Upper lobe of left lung (tissue), 6 donors: ENCODE measurements around the gene ARX. TPM values are rescaled to one million over a fixed set of nuclear protein-coding genes. Genes with fewer than 3 reads are reported as not detected.

ENCODE experiments used
- ATAC-seq, 2 donors: fragments of 200-7000 bp; cut with Tn5 transposase; one replicate each; pipeline ENCODE4 v1.9.1; 2022; ENCODE audit warnings: mild to moderate bottlenecking in 2 of 2, moderate library complexity in 2 of 2; ENCODE audit not compliant: low FRiP score in 2 of 2
- DNase-seq, 2 donors: peaks; one replicate each; pipeline ENCODE4 v3.0.0-alpha.2; 2019 to 2020
- H3K27ac ChIP-seq, 4 donors: fragments of 200-600 bp; sonication (generic); one replicate each; pipeline ENCODE4 v1.5.1; 2016 to 2019
- H3K27me3 ChIP-seq, 4 donors: fragments of 200-600 bp; sonication (generic); one replicate each; pipeline ENCODE4 v1.5.1; 2017 to 2019
- H3K36me3 ChIP-seq, 4 donors: fragments of 200-600 bp; sonication (generic); one replicate each; pipeline ENCODE4 v1.5.1; 2016 to 2019
- H3K4me1 ChIP-seq, 4 donors: fragments of 200-600 bp; sonication (generic); one replicate each; pipeline ENCODE4 v1.5.1; 2018 to 2019
- H3K4me3 ChIP-seq, 4 donors: fragments of 200-600 bp; sonication (generic); one replicate each; pipeline ENCODE4 v1.5.1; 2017 to 2019; ENCODE audit warnings: mild to moderate bottlenecking in 2 of 4, moderate library complexity in 1 of 4
- H3K9me3 ChIP-seq, 4 donors: fragments of 200-600 bp; sonication (generic); one replicate each; pipeline ENCODE4 v1.5.1; 2018 to 2019
- EP300 ChIP-seq, 4 donors: sonication (generic); formaldehyde crosslinking; IDR thresholded peaks; one replicate each; pipeline ENCODE4 v1.5.1; 2017; ENCODE audit warnings: antibody characterized with exemption in 4 of 4, control low read depth in 2 of 4
- POLR2A ChIP-seq, 4 donors: fragments of 450-650 bp; IDR thresholded peaks; one replicate each; pipeline ENCODE4 v1.5.1; 2016 to 2017; ENCODE audit warnings: antibody characterized with exemption in 4 of 4, mild to moderate bottlenecking in 2 of 4
- POLR2AphosphoS5 ChIP-seq, 2 donors: sonication (generic); formaldehyde crosslinking; IDR thresholded peaks; one replicate each; pipeline ENCODE4 v1.5.1; 2017; ENCODE audit warnings: antibody characterized with exemption in 2 of 2
- WGBS, 2 donors: methylation state at CpG; one replicate each; pipeline ENCODE4 v1.1.5; 2017 to 2018; 5-methylcytosine and 5-hydroxymethylcytosine counted together
- total RNA-seq, 6 donors: library from RNA; depleted of rRNA in 4 of 6; stranded (reverse); fragments of >200 nt in 4 of 6; gene quantifications; one replicate each; pipeline versions ENCODE4 v1.1.0 to v1.2.1, GENCODE V29; 2016 to 2021
- TF ChIP-seq, protein P1 (sequence below), 6 experiments: fragments of 450-650 bp in 4 of 6; fragments of 200-600 bp in 2 of 6; sonication (generic) in 2 of 6; IDR thresholded peaks; one replicate each; pipeline ENCODE4 v1.5.1; 2016 to 2019; ENCODE audit warnings: antibody characterized with exemption in 6 of 6
- donor health status: DM: no; HTN: no; CAD: no; lungs with moderate emphysema.
- donor health status: DM: no; HTN: yes; CAD: no; lungs with severe emphysema.

The ARX gene
- total RNA-seq, 6 donors from 2014 or later, result 0.39 to 0.46 (median 0.44) TPM; not detected in 3

DNA sequence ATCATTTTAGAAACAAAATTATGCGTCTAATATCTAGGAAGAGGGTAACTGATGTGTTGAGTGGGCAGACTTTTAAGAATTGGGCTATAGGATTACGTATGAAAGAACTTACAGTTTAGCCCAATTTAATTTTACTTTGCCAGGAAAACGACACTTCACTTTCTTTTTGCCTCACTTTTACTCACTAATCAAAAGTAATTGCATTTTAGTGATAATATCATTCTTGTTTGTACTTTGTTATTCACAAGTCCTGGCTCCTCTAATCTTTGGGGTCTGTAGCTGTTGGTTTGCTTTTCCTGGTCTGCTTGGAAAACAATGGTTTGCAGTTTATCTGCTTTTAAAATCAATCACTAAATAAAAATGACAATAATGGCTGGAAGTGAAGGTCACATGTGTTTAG, 2.9 kb upstream of the ARX start:
- TF ChIP-seq EP300 (IDR thresholded peaks at IDR 0.05) (no peak), POLR2A (IDR thresholded peaks at IDR 0.05) (no peak), POLR2AphosphoS5 (IDR thresholded peaks at IDR 0.05) (no peak)
- TF ChIP-seq, protein P1, sequence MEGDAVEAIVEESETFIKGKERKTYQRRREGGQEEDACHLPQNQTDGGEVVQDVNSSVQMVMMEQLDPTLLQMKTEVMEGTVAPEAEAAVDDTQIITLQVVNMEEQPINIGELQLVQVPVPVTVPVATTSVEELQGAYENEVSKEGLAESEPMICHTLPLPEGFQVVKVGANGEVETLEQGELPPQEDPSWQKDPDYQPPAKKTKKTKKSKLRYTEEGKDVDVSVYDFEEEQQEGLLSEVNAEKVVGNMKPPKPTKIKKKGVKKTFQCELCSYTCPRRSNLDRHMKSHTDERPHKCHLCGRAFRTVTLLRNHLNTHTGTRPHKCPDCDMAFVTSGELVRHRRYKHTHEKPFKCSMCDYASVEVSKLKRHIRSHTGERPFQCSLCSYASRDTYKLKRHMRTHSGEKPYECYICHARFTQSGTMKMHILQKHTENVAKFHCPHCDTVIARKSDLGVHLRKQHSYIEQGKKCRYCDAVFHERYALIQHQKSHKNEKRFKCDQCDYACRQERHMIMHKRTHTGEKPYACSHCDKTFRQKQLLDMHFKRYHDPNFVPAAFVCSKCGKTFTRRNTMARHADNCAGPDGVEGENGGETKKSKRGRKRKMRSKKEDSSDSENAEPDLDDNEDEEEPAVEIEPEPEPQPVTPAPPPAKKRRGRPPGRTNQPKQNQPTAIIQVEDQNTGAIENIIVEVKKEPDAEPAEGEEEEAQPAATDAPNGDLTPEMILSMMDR (IDR thresholded peaks at IDR 0.05), result no peak
- ATAC-seq (no peak), DNase-seq (no peak)
- Histone ChIP-seq H3K27ac (no peak overlapping the region), H3K4me1 (peaks cover 7 to 23% (median 21%) of the 10 kb centered on the region in 4 donors), H3K9me3 (no peaks in the 10 kb centered on the region), H3K36me3 (no peaks in the 10 kb centered on the region), H3K4me3 (no peak overlapping the region), H3K27me3 (peaks cover 0 to 69% (median 12%) of the 10 kb centered on the region in 4 donors)
- 26 to 29% methylated on average over 3 of the region's 3 CpGs for WGBS, 2 donors

GRCh38 chrX:25017667-25018247, 2.0 kb upstream of the ARX start:
- H3K4me3 ChIP-seq, result no peak overlapping the region
- H3K4me1 ChIP-seq, result peaks cover 11 to 26% (median 23%) of the 10 kb centered on the region in 4 donors
- DNase-seq (peak in 1 of 2 donors; percentile 43), ATAC-seq (no peak)
- no peak for TF ChIP-seq POLR2A (IDR thresholded peaks at IDR 0.05)
- TF ChIP-seq POLR2AphosphoS5 (IDR thresholded peaks at IDR 0.05), result no peak
- TF ChIP-seq, protein P1 (IDR thresholded peaks at IDR 0.05), result no peak
- no peak for TF ChIP-seq EP300 (IDR thresholded peaks at IDR 0.05)
- H3K27me3 ChIP-seq, result peaks cover 0 to 72% (median 13%) of the 10 kb centered on the region in 4 donors
- WGBS, 2 donors, result 6 to 22% methylated on average over 3 to 32 of the region's 32 CpGs
- H3K36me3 ChIP-seq, result no peaks in the 10 kb centered on the region
- no peak overlapping the region for H3K27ac ChIP-seq
- H3K9me3 ChIP-seq, result no peaks in the 10 kb centered on the region

DNA sequence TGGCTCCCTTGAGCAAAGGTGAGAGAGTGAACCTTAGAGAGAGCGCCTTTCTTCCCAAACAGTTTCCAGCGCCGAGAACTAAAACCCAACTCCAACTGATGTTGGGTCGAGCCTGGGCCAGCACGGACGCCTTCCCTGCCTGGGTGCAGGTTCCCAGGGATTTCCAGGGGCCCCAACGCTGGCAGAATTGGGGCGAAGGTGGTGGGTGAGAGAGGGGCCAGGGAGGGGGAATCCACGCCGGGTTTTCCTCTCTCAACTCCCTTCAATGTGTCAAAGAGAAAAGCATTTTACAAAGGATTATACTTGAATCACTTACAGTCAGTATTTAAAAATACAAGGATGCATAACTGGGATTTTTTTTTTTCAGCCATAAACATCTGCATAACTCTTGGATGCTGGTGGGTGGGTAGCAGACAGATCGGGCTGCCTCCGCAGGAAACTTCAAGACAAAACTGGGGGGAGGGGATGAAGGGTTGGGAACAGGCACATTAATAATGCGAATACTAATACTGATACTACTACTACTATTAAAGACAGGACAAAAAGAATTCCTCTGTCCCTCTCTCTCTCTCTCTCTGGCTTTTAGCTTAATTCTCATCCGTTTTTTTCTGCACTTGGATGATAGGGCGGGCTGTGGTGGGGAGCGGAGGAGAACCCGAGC, 1.3 kb upstream of the ARX start:
- DNase-seq (no peak), ATAC-seq (no peak)
- Histone ChIP-seq H3K9me3 (no peaks in the 10 kb centered on the region), H3K4me1 (peaks cover 11 to 28% (median 26%) of the 10 kb centered on the region in 4 donors), H3K27me3 (peaks cover 0 to 71% (median 13%) of the 10 kb centered on the region in 4 donors), H3K4me3 (no peak overlapping the region), H3K36me3 (no peaks in the 10 kb centered on the region), H3K27ac (no peak overlapping the region)
- WGBS, 2 donors, result 9 to 37% methylated on average over 9 to 17 of the region's 17 CpGs
- no peak for TF ChIP-seq POLR2AphosphoS5 (IDR thresholded peaks at IDR 0.05)
- no peak for TF ChIP-seq EP300 (IDR thresholded peaks at IDR 0.05)
- TF ChIP-seq, protein P1 (IDR thresholded peaks at IDR 0.05), result no peak
- no peak for TF ChIP-seq POLR2A (IDR thresholded peaks at IDR 0.05)

DNA sequence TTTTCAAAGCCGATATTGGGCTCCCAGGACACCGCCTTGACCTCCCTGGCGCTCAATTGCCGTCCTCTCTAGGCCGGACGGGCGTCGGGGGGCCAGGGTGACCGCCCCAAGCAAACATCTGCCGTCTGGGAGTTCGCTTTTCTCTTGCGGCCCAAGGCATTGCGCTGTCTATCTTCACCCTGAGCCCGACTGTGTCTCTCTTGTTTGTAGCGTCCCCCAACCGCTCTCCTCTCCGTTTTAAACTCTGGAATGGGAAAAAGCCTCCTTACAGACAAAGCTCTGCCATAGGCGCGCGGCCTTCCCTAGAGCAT, 551 bp upstream of the ARX start:
- Histone ChIP-seq H3K4me3 (no peak overlapping the region), H3K9me3 (no peaks in the 10 kb centered on the region), H3K36me3 (no peaks in the 10 kb centered on the region), H3K4me1 (peaks cover 11 to 28% (median 26%) of the 10 kb centered on the region in 4 donors), H3K27me3 (peaks cover 0 to 74% (median 13%) of the 10 kb centered on the region in 4 donors), H3K27ac (no peak overlapping the region)
- ATAC-seq, result no peak
- peak in 1 of 2 donors; percentile 34 for DNase-seq
- WGBS, 2 donors, result 41 to 58% methylated on average over 3 to 20 of the region's 20 CpGs
- TF ChIP-seq POLR2A (IDR thresholded peaks at IDR 0.05) (no peak), EP300 (IDR thresholded peaks at IDR 0.05) (no peak), POLR2AphosphoS5 (IDR thresholded peaks at IDR 0.05) (no peak)
- TF ChIP-seq, protein P1 (IDR thresholded peaks at IDR 0.05), result no peak
